Gastrocnemius medialis (tissue), 4 donors: Measurements from ENCODE around the gene KIF18B.

ENCODE experiments used
- CTCF ChIP-seq, 5 experiments: fragments of 450-650 bp in 3 of 5; fragments of 200-600 bp in 2 of 5; sonication (generic) in 2 of 5; IDR thresholded peaks in 4 of 5; conservative IDR thresholded peaks in 1 of 5; 1 replicate in 4 of 5; 2 replicates in 1 of 5; pipeline ENCODE4 v1.5.1; 2016 to 2019; ENCODE audit warnings: antibody characterized with exemption in 5 of 5, mild to moderate bottlenecking in 3 of 5, moderate library complexity in 3 of 5
- POLR2A ChIP-seq, 2 donors: fragments of 450-650 bp; IDR thresholded peaks; one replicate each; pipeline ENCODE4 v1.6.1; 2017; ENCODE audit warnings: antibody characterized with exemption in 2 of 2, mild to moderate bottlenecking in 2 of 2, moderate library complexity in 2 of 2

DNA sequence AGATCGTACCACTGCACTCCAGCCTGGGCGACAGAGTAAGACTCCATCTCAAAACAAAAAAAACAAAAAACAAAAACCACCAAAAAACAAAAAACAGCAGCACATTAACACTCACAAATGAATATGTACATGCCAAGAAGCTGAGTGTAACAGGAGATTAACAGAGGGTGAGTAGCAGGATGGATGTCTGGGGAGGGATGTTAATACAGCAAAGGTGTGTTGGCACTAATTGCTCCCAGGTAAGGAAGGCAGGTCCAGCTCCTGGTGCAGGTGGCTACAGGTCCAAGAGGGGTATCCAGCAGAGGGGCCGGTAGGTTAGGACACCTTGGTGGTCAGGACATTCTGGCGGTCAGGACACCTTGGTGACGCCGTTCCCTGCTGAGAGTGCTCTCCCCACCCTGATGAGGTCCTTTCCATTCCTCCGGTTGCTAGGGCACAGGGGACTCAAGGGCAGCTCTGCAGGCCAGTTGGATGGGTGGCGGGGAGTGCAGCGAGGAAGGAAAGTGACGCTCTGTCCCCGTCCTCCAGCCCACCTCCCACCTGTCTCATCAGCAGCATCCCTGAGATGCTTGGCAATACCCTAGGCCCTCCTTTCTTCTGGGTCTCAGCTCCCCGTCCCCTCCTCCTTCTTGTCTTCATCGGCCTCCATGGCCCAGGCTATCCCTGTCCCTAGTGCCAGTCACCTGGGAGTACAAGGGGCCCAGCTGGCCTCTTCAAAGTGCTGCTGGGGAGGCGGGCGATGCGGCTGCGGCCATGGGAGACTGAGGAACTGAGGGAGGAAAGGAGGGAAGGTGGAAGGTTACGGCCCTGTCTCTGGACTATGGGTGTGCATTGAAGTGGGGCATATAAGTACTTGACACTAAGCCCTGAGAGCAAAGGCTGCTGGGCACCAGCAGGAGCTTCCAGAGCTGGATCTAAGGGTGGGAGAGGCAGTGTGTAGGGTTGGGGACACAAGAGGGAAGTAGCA, 21.6 kb downstream of the KIF18B start:
- TF ChIP-seq CTCF (IDR thresholded peaks at IDR 0.05 in 4 of 5, conservative IDR thresholded peaks at IDR 0.05 in 1 of 5) (no peak), POLR2A (IDR thresholded peaks at IDR 0.05) (no peak)
